ENCODE measurements around the gene TMEM69. TPM values are rescaled to one million over a fixed set of nuclear protein-coding genes. Genes with fewer than 3 reads are reported as not detected.

The TMEM69 gene
- total RNA-seq, 1 experiment from 2014 or later, result 39.3 TPM

DNA sequence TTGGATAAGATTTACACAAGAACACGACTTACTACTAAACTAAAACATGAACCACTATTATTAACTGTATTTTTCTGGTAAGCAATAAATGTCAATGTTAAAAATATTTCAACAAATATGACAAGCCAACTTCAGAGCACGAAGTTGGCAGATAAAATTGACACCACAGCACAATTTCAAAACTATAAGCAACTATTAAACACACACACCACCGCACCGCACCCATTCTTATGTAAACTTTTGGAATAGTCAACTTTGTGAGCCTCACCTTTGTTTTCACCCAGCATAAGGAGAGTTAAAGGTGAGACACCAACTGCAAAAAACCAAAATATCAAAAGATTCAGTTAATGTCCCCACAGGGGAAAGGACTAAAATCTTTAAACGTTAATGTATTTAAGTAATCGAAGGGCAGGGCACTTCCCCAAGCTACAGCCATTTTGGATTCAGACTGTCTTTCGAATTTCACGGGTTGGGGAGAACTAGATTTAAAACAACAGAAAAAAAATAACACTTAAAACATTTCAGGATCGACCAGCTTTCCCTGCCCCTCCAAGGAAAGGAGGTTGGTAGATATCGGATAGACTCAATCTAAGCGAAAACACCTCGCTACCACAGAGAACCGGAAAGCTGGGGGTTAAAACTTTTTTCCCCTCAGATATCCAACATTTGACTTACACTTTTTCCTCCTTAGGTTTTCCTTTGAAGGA, 2.5 kb upstream of the TMEM69 start:
- H3K4me2 ChIP-seq (ENCODE audit: low read length), result peak overlapping the region; percentile 89
- no TSS peak for BruUV-seq (replicated peaks)
- H3K36me3 ChIP-seq (ENCODE audit: control insufficient read depth in 1 of 2, insufficient read depth in 2 of 2, low read length in 2 of 2), result peaks cover 0 to under 1% of the 10 kb centered on the region in 2 experiments; a peak in 2 of 4 replicates
- ChIA-PET RAD21 (ENCODE audit: low non-redundant PET in 1 of 2, low total read pairs in 2 of 2, uncharacterized antibody in 2 of 2, unreplicated experiment in 2 of 2) (no interaction called here), CTCF (interaction anchor here (1.4 kb wide), 1 partner anchor 9 kb away, joined by 4 read pairs; no protein-coding TSS in a partner anchor), POLR2A (interaction anchor here (1.2 kb wide), 4 partner anchors 9 to 495 kb away, joined by 3 to 6 read pairs (median 5); partner anchors contain the start of gene PRDX1)
- no peaks in the 10 kb centered on the region for H3K27me3 ChIP-seq (ENCODE audit: insufficient read depth, low read length)
- peak overlapping the region; percentile 56 to 77 for H3K4me3 ChIP-seq (replicated peaks in 1 of 2; ENCODE audit: low read depth in 1 of 2, low read length in 2 of 2)
- H3K79me2 ChIP-seq (ENCODE audit: insufficient read depth, low read length), result peaks cover 84% of the 10 kb centered on the region
- H3K9ac ChIP-seq (ENCODE audit: low read length), result peak overlapping the region; percentile 91
- H3K9me2 ChIP-seq (ENCODE audit: insufficient read depth), result no peaks in the 10 kb centered on the region
- H3K9me3 ChIP-seq (ENCODE audit: control insufficient read depth in 1 of 2, insufficient read depth in 1 of 2, low read depth in 1 of 2, low read length in 2 of 2), result no peaks in the 10 kb centered on the region
- peaks cover 10% of the 10 kb centered on the region; the same call in 1 of the 2 replicates for H4K20me1 ChIP-seq (ENCODE audit: insufficient read depth)
- no peak overlapping the region for H2AFZ ChIP-seq (ENCODE audit: low read depth, low read length, poor library complexity, severe bottlenecking)
- no peak for DNase-seq (ENCODE audit: low read depth, low spot score)
- peaks cover 3 to 23% of the 10 kb centered on the region in 2 experiments; a peak in 3 of 4 replicates for H3K4me1 ChIP-seq (ENCODE audit: control insufficient read depth in 1 of 2, insufficient read depth in 2 of 2, low read length in 2 of 2)
- TF ChIP-seq, protein P1, sequence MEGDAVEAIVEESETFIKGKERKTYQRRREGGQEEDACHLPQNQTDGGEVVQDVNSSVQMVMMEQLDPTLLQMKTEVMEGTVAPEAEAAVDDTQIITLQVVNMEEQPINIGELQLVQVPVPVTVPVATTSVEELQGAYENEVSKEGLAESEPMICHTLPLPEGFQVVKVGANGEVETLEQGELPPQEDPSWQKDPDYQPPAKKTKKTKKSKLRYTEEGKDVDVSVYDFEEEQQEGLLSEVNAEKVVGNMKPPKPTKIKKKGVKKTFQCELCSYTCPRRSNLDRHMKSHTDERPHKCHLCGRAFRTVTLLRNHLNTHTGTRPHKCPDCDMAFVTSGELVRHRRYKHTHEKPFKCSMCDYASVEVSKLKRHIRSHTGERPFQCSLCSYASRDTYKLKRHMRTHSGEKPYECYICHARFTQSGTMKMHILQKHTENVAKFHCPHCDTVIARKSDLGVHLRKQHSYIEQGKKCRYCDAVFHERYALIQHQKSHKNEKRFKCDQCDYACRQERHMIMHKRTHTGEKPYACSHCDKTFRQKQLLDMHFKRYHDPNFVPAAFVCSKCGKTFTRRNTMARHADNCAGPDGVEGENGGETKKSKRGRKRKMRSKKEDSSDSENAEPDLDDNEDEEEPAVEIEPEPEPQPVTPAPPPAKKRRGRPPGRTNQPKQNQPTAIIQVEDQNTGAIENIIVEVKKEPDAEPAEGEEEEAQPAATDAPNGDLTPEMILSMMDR (IDR thresholded peaks at IDR 0.05 in 2 of 3, conservative IDR thresholded peaks at IDR 0.05 in 1 of 3; ENCODE audit: borderline replicate concordance in 1 of 3, insufficient read depth in 1 of 3, low read depth in 2 of 3, low read length in 2 of 3), result no peak
- TF ChIP-seq EGR1 (IDR thresholded peaks at IDR 0.05; ENCODE audit: low read depth) (no peak), SIN3A (IDR thresholded peaks at IDR 0.05; ENCODE audit: low read depth) (no peak)
- H3K27ac ChIP-seq (ENCODE audit: low read depth, low read length), result peak overlapping the region; percentile 94
- intact Hi-C loops (cut with micrococcal nuclease), result loop anchor here (2.0 to 10.0 kb wide), 3 partner anchors 65 to 161 kb away; partner anchors contain the start of genes IPP, MAST2 and PRDX1
- no peak for ATAC-seq

DNA sequence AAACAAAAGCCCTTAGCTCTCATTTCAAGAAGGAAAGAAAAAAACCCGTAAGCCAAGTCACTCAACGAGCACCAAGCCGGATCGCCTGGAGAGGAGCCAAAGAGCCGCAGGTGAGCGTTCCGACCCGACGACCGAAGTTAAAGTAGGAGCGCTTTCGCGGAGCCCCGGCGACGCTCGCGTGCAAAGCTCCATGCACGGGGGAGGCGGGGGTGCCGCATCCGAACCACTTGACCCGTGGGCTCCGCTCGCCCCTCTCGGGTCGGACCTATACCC, 2.0 kb upstream of the TMEM69 start:
- DNase-seq (ENCODE audit: low read depth, low spot score) (peak; percentile 4), ATAC-seq (no peak)
- peaks cover 3 to 23% of the 10 kb centered on the region in 2 experiments; a peak in 3 of 4 replicates for H3K4me1 ChIP-seq (ENCODE audit: control insufficient read depth in 1 of 2, insufficient read depth in 2 of 2, low read length in 2 of 2)
- H3K36me3 ChIP-seq (ENCODE audit: control insufficient read depth in 1 of 2, insufficient read depth in 2 of 2, low read length in 2 of 2), result peaks cover 0 to 5% of the 10 kb centered on the region in 2 experiments; a peak in 3 of 4 replicates
- H3K4me2 ChIP-seq (ENCODE audit: low read length), result peak overlapping the region; percentile 89
- H3K4me3 ChIP-seq (replicated peaks in 1 of 2; ENCODE audit: low read depth in 1 of 2, low read length in 2 of 2), result peak overlapping the region; percentile 56 to 77
- no peaks in the 10 kb centered on the region for H3K9me2 ChIP-seq (ENCODE audit: insufficient read depth)
- H4K20me1 ChIP-seq (ENCODE audit: insufficient read depth), result peaks cover 10% of the 10 kb centered on the region; the same call in 1 of the 2 replicates
- H3K27me3 ChIP-seq (ENCODE audit: insufficient read depth, low read length), result no peaks in the 10 kb centered on the region
- ChIA-PET RAD21 (ENCODE audit: low non-redundant PET in 1 of 2, low total read pairs in 2 of 2, uncharacterized antibody in 2 of 2, unreplicated experiment in 2 of 2) (no interaction called here), CTCF (interaction anchor here (1.4 kb wide), 1 partner anchor 9 kb away, joined by 4 read pairs; no protein-coding TSS in a partner anchor), POLR2A (interaction anchor here (1.2 to 1.5 kb wide), 5 partner anchors 9 to 495 kb away, joined by 3 to 6 read pairs (median 4); partner anchors contain the start of genes CCDC163, MMACHC and PRDX1)
- no peaks in the 10 kb centered on the region for H3K9me3 ChIP-seq (ENCODE audit: control insufficient read depth in 1 of 2, insufficient read depth in 1 of 2, low read depth in 1 of 2, low read length in 2 of 2)
- peaks cover 84% of the 10 kb centered on the region for H3K79me2 ChIP-seq (ENCODE audit: insufficient read depth, low read length)
- H3K9ac ChIP-seq (ENCODE audit: low read length), result peak overlapping the region; percentile 91
- intact Hi-C loops (cut with micrococcal nuclease), result loop anchor here (2.0 to 10.0 kb wide), 3 partner anchors 65 to 161 kb away; partner anchors contain the start of genes IPP, MAST2 and PRDX1
- no peak overlapping the region for H2AFZ ChIP-seq (ENCODE audit: low read depth, low read length, poor library complexity, severe bottlenecking)
- H3K27ac ChIP-seq (ENCODE audit: low read depth, low read length), result peak overlapping the region; percentile 94
- BruUV-seq (replicated peaks), result no TSS peak
- TF ChIP-seq, protein P1 (IDR thresholded peaks at IDR 0.05 in 2 of 3, conservative IDR thresholded peaks at IDR 0.05 in 1 of 3; ENCODE audit: borderline replicate concordance in 1 of 3, insufficient read depth in 1 of 3, low read depth in 2 of 3, low read length in 2 of 3), result no peak
- no peak for TF ChIP-seq ZFX (IDR thresholded peaks at IDR 0.05)
- no peak for TF ChIP-seq EGR1 (IDR thresholded peaks at IDR 0.05; ENCODE audit: low read depth)
- TF ChIP-seq EZH2 (IDR thresholded peaks at IDR 0.05), result no peak
- TF ChIP-seq ZNF274 (IDR thresholded peaks at IDR 0.05; ENCODE audit: low read depth, low read length), result no peak
- TF ChIP-seq EZH2phosphoT487 (IDR thresholded peaks at IDR 0.05; ENCODE audit: borderline replicate concordance), result no peak
- no peak for TF ChIP-seq POLR2A (IDR thresholded peaks at IDR 0.05; ENCODE audit: borderline replicate concordance, extremely low read depth, insufficient read depth, insufficient read length)
- TF ChIP-seq, protein P2, sequence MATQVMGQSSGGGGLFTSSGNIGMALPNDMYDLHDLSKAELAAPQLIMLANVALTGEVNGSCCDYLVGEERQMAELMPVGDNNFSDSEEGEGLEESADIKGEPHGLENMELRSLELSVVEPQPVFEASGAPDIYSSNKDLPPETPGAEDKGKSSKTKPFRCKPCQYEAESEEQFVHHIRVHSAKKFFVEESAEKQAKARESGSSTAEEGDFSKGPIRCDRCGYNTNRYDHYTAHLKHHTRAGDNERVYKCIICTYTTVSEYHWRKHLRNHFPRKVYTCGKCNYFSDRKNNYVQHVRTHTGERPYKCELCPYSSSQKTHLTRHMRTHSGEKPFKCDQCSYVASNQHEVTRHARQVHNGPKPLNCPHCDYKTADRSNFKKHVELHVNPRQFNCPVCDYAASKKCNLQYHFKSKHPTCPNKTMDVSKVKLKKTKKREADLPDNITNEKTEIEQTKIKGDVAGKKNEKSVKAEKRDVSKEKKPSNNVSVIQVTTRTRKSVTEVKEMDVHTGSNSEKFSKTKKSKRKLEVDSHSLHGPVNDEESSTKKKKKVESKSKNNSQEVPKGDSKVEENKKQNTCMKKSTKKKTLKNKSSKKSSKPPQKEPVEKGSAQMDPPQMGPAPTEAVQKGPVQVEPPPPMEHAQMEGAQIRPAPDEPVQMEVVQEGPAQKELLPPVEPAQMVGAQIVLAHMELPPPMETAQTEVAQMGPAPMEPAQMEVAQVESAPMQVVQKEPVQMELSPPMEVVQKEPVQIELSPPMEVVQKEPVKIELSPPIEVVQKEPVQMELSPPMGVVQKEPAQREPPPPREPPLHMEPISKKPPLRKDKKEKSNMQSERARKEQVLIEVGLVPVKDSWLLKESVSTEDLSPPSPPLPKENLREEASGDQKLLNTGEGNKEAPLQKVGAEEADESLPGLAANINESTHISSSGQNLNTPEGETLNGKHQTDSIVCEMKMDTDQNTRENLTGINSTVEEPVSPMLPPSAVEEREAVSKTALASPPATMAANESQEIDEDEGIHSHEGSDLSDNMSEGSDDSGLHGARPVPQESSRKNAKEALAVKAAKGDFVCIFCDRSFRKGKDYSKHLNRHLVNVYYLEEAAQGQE (IDR thresholded peaks at IDR 0.05; ENCODE audit: low read depth), result no peak

Measured in HCT116 (cell line).